Activated gamma-delta T cell treated with anti-CD3 and anti-CD28 coated beads, Interleukin-2, amount 50 U/mL, for 16 hours (primary cell): ENCODE measurements around the gene ZNF845.
"Not testable (repeated sequence)": the region's sequence is repeated elsewhere in the genome, so short reads cannot be mapped to it uniquely, and the experiment has no call there.

ENCODE experiments used
- DNase-seq: peaks from one replicate; pipeline ENCODE4 v3.0.0-alpha.2; 2020; ENCODE audit warnings: low read depth

ZNF845 gene

GRCh38 chr19:53333463-53334449 is at the start of gene ZNF845:
TSS of gene ZNF845 (plus strand) at chr19:53333749. CDS start at chr19:53341308, 7,559 bp downstream.
- DNase-seq, result peak; percentile 93

DNA sequence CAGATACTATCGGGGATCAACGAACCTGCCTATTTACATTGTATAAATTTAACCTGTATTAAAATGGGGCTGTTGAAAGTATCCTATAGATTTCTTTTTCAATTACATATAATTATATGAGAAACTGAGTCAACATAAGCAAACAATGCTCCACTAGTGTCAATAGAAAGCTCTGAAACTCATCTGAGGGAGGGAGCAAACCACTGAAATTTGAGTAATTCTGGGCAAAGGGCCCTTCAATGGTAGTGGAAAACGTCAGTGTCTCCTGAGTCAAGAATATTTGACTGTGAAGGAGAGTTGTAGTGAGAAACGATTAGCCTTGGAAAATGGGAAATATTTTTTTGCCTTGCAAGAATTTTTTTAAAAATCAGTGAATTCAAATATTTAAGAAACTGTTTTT is 48.5 kb upstream of the ZNF845 start:
- DNase-seq, result no peak

GRCh38 chr19:53290758-53291549 is 42.6 kb upstream of the ZNF845 start:
- DNase-seq, result no peak

DNA sequence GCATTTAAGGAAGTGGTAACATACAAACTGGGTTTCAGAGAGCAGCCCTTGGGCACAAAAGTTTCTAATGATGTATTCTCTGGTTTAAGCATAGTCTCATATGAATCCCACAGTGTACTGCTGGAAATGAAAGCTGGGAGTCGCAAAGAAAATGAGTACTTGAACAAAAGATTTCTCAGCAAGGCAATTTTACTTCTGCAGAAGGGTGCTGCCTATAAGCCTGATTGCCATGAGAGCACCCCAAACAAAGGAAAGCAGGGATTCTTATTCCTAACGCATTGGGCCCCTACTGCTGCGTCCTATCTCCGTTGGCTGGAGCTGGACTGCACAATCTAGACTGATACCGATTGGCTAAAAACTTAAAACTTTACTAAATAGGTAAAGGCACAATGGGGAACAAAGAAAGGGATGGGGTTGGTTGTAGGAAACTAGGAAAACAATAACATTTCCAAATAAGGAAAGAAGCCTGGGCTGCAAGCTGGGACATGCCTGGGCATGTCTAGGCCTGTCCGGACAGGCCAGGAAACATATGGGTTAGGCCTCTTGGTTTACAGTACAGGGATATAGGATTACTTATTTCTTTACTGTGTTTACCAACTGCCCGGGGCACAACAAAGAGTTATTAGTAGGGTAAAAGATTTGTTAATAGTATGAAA is 38.6 kb upstream of the ZNF845 start:
- DNase-seq, result no peak

- DNase-seq, result not testable (repeated sequence)
These were observed 32.2 kb upstream of the ZNF845 start for GRCh38 chr19:53301341-53301740.

DNA sequence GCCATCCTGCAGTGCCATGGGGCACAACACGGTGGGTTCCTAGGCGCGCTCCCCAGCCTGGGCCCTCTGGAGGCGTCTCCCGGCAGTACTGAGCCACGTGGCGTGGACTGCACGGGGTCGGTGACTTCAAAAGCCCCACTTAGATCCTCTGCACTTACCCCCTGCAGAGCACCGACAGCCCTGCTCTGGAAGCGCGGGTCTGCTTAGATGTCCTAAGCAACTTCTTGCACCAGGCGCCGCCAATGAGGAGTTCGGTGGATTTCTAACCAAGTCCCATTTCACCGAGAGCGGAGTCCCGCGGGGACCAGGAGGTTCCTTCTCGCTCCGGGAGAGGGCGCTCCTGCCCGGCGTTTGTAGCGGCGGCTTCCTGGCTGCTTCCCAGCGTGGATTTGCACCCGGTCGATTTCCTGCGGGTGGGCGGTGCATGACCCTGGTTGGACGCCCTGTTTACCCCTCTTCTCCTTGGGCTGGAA is 25.2 kb upstream of the ZNF845 start:
- no peak for DNase-seq

DNA sequence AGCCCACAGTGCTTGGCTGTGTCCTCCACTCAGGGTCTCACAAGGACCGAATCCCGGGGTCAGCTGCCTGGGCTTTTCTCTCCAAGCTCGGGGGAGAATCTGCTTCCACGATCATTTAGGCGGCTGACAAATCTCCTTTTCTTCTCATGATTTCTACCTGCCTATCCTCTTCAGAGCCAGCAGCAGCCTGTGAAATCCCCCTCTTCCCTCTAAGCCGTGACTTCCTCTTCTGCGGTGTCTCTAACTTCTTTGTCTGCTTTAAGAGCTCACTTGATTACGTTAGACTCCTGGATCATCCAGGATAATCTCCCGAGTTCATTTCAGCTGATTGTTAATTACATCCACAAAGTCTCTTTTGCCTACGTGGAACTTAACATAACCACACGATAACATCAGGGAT is 22.5 kb upstream of the ZNF845 start:
- DNase-seq, result no peak

DNA sequence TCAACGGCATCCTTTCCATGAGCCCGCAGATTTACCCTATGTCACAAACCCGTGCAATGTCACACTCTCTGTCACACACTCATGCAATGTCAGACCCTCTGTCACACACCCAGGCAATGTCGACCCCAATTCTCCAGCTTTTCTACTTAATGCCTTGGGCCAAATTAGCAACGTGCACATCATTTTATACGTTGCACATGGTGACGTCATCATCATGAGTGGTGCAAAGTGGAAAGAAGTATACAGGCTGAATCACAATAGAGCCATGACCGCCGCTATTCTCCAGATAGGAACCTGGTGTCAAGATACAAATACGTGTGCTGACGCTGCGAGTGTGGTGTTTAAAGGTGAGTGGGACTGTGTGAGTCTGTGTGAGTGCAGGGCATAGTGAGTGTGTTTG is 21.7 kb upstream of the ZNF845 start:
- DNase-seq, result no peak

- no peak for DNase-seq
These were observed 4.6 kb upstream of the ZNF845 start for GRCh38 chr19:53328967-53329366.

- no peak for DNase-seq
These were observed 1.1 kb upstream of the ZNF845 start for GRCh38 chr19:53332484-53332883.

- DNase-seq, result peak; percentile 1
These were observed 485 bp upstream of the ZNF845 start for GRCh38 chr19:53333066-53333462.

GRCh38 chr19:53344403-53344802 is 10.9 kb downstream of the ZNF845 start:
- DNase-seq, result not testable (repeated sequence)

GRCh38 chr19:53355739-53356138 is 22.2 kb downstream of the ZNF845 start:
- no peak for DNase-seq

DNA sequence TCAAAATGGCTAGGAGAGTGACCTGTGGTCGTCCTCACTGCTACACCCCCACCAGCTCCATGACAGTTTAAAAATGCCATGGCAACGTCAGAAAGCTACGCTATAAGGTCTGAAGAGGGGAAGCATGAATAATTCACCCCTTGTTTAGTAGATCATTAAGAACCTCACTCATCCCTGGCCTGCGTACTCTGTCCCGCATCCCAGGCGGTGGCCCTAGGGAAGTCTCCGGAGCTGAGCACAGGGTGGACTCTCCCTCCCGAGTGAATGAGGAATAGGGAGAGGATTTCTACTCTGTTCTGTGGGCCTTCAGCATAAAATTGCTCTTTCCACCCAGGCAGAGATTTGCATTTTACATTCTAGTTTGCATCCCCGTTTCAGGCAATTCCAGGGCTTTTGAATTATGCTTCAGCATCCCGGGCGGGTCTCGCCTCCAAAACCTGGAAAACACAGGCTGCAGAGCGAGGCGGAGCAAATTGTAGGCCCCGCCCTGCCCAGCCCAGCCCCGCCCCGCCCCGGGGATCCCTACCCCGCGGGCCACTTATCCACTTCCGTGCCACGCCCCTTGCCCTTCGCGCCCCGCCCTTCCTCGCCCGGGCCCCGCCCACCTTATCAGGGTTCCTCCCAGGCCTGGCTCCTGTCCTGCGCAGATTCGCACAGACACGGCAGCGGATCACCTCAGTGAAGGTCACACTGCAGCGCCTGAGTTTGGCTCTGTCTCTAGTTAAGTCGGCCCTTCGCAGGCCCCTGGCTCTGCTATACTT is 24.5 kb downstream of the ZNF845 start:
- DNase-seq, result no peak

- DNase-seq, result not testable (repeated sequence)
These were observed 26.5 kb downstream of the ZNF845 start for GRCh38 chr19:53360056-53360455.

- peak; percentile 97 for DNase-seq
These were observed 31.8 kb downstream of the ZNF845 start, which contains the start of gene ZNF525 for GRCh38 chr19:53365134-53365898. TSS of gene ZNF525 (plus strand) at chr19:53365705. CDS start at chr19:53372282, 6,577 bp downstream.

GRCh38 chr19:53365899-53366493 is 32.4 kb downstream of the ZNF845 start:
- DNase-seq, result peak; percentile 19

DNA sequence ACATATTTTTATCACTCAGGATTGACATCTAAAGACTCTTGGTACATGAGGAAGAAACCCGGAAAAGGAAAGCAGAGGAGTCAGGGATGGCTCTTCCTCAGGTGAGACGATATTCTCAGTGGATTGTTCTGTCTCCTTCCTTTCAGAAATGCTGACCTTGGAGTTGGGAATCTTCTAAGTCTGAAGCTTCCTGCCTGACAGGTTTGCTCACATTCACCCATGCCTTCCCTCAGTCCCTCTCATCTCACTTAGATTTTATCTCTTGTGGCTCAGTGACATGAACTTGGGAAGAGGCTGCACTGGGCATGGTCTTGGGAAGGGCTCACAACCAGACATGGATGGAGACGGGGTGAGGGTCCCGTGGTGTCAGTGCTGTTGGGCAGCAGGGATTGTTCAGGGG is 38.6 kb downstream of the ZNF845 start:
- DNase-seq, result no peak

DNA sequence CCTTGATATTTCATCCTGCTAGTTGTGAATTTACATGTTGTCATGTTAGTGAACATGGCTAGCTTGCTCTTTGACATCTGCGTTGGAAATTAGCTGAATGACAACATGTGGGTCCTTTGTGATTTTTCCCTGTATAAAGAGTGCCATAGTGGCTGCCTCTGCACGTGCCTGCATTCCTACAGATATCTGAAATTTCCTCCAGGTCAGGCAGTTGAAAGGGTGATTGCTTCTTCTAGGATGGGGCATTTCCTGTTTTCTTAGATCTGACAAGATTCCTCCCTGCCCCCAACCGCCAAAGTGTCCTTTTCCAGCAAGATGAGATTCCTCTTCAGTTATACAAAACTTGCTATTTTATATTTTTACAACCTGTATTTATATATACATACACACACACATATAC is 40.7 kb downstream of the ZNF845 start:
- DNase-seq, result no peak

- DNase-seq, result no peak
These were observed 41.2 kb downstream of the ZNF845 start for GRCh38 chr19:53374743-53375142.
